Sigmoid colon (tissue), 4 donors: ENCODE measurements around the gene C7orf33.

Experiments used
- CTCF ChIP-seq, 4 experiments: fragments of 450-650 bp in 3 of 4; fragments of 200-600 bp in 1 of 4; IDR thresholded peaks; one replicate each; pipeline ENCODE4 v1.5.1; 2016 to 2019; ENCODE audit warnings: antibody characterized with exemption in 4 of 4, mild to moderate bottlenecking in 3 of 4, moderate library complexity in 2 of 4
- POLR2A ChIP-seq, 2 donors: fragments of 450-650 bp; IDR thresholded peaks; one replicate each; pipeline ENCODE4 v1.6.1; 2016; ENCODE audit warnings: antibody characterized with exemption in 2 of 2, mild to moderate bottlenecking in 2 of 2, moderate library complexity in 2 of 2
- POLR2AphosphoS5 ChIP-seq, 4 donors: sonication (generic); formaldehyde crosslinking; IDR thresholded peaks; one replicate each; pipeline ENCODE4 v1.6.1; 2017; ENCODE audit warnings: antibody characterized with exemption in 4 of 4

GRCh38 chr7:148615085-148615730, 24.6 kb downstream of the C7orf33 start:
- TF ChIP-seq POLR2AphosphoS5 (IDR thresholded peaks at IDR 0.05) (no peak), CTCF (IDR thresholded peaks at IDR 0.05) (no peak), POLR2A (IDR thresholded peaks at IDR 0.05) (no peak)
